Activated CD8-positive, alpha-beta memory T cell treated with anti-CD3 and anti-CD28 coated beads for 36 hours (primary cell): ENCODE results near the gene LAMB1. TPM values are rescaled to one million over a fixed set of nuclear protein-coding genes. Genes with fewer than 3 reads are reported as not detected.
"Not testable (repeated sequence)": the region's sequence is repeated elsewhere in the genome, so short reads cannot be mapped to it uniquely, and the experiment has no call there.

Experiments
- CTCF ChIA-PET: fragments of 350-600 bp; sonication (Branson Sonifier 250); formaldehyde crosslinking; loops from one replicate; lab custom pipeline; 2021; ENCODE audit warnings: antibody characterized with exemption; lab: Charles Lee
- POLR2A ChIA-PET: fragments of 350-600 bp; sonication (Branson Sonifier 250); formaldehyde crosslinking; loops from one replicate; lab custom pipeline; 2021; ENCODE audit warnings: antibody characterized with exemption; lab: Charles Lee
- total RNA-seq, 2 experiments: library from RNA; stranded (reverse); gene quantifications; one replicate each; pipeline ENCODE4 v1.2.3, GENCODE V29; 2021

The LAMB1 gene
- total RNA-seq, 2 experiments from 2014 or later, result 0.04 TPM; not detected in 1

DNA sequence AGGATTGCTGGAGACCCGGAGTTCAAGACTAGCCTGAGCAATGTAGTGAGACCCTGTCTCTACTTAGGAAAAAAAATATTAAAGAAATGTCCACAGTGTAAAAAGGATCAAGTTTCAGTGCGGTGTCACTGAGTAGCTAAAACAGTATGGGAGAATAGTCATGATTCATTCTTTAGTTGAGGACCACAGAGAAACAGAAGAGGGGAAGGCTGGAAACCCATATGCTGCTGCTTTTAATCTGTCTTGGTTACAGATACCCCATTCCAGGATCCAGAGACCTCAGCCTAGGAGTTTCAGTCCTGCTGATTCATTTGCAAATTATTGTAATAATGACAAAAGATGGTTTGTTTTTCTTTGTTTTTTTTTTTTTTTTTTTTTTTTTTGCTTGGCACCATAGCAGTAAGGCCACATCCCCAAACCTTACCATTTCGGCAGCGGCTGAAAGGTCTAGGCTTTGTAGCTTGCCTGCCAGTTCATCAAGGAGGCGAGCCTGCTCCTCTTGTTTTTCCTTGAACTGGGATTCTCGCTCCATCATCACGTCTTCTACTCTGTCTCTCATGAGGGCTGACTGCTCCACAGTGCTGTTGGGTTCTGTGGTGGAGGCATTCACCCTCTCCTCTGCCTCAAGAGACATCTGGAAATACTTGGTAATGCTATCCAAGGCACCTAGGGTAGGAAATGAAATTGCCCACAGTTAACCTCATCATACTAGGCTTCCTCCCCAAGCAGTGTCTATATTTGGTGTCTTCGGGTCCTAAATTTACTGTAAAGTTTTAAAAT, 67.8 kb downstream of the LAMB1 start:
- CTCF ChIA-PET, result no interaction called here
- POLR2A ChIA-PET, result no interaction called here

DNA sequence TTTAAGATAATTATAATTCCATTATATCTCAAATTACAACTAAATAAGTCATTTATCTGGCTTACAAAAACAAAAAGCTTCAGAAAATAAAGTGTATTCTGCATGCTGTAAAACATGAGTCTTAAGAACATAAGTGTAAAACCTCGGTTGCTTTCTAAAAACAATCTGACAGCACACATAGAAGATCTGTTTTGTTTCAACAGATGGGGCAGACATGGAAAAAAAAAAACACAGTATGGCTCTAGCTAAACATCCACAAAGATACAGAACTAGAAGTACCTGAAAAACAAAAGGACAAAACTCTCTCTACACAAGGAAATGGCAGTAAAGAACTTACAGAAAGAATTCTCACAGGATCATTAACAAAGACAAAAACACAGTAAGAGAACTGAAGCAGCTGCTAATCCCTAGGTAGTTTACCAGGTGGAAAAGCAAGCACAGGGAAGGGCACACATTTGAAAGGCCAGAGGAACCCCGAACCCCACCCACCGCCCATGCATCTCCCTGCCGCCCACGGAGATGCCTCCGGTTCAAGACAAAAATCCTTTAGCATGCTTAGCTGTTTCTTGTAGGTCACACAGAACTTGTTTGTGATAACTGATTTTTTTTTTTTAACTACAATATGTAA, 69.5 kb downstream of the LAMB1 start:
- ChIA-PET CTCF (no interaction called here), POLR2A (no interaction called here)

- ChIA-PET CTCF (no interaction called here), POLR2A (no interaction called here)
These were observed 70.2 kb downstream of the LAMB1 start for GRCh38 chr7:107932805-107933204.

GRCh38 chr7:107931740-107932515, 71.0 kb downstream of the LAMB1 start:
- POLR2A ChIA-PET, result no interaction called here
- CTCF ChIA-PET, result no interaction called here

DNA sequence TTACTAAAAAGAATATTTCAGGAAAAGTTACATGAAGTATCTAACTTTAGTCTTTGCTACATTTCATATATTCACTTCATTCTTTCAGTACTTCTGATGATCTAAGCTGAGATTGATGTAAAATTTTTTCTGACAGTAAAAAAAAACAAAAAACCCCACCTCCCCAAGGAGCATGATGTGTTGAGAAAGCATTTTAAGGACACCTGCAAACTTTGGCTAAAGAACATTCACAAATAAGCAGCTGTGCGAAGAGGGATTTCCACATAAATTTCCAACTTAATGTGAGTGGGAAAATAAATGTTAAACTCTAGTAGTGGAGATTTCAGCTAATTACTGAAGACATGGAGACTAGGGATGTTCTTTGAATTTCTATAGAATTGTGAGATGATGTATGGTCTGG, 76.5 kb downstream of the LAMB1 start:
- CTCF ChIA-PET, result no interaction called here
- POLR2A ChIA-PET, result no interaction called here

GRCh38 chr7:107924841-107925504, 78.0 kb downstream of the LAMB1 start:
- POLR2A ChIA-PET, result no interaction called here
- CTCF ChIA-PET, result no interaction called here

DNA sequence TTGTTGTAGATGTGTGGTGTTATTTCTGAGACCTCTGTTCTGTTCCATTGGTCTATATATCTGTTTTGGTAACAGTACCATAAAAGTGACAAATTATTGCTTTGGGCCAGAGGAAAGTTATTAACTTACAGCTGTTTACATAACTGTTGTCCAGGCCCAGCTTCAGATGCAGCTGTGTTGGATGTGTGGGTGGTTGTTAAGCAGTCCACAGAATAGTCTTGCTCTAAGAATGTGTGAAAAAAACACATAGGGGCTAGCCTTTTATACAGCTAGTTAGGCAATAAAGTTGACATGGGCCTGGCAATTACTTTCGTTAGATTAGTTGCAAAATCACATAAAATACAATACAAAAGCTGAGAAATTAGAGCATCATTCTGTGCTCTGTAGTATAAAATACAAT, 80.1 kb downstream of the LAMB1 start:
- CTCF ChIA-PET, result no interaction called here
- POLR2A ChIA-PET, result no interaction called here

- POLR2A ChIA-PET, CTCF ChIA-PET: not testable (repeated sequence)
These were observed 81.1 kb downstream of the LAMB1 start for GRCh38 chr7:107921826-107922225.

GRCh38 chr7:107920048-107920772, 82.8 kb downstream of the LAMB1 start:
- ChIA-PET POLR2A (no interaction called here), CTCF (no interaction called here)

GRCh38 chr7:107918948-107919347, 84.0 kb downstream of the LAMB1 start:
- CTCF ChIA-PET, result no interaction called here
- POLR2A ChIA-PET, result no interaction called here

GRCh38 chr7:107917763-107918651, 85.0 kb downstream of the LAMB1 start:
- ChIA-PET POLR2A (no interaction called here), CTCF (no interaction called here)

- POLR2A ChIA-PET, result no interaction called here
- CTCF ChIA-PET, result no interaction called here
These were observed 87.4 kb downstream of the LAMB1 start for GRCh38 chr7:107915541-107915940.

GRCh38 chr7:107914831-107915230, 88.1 kb downstream of the LAMB1 start:
- ChIA-PET POLR2A (no interaction called here), CTCF (no interaction called here)

DNA sequence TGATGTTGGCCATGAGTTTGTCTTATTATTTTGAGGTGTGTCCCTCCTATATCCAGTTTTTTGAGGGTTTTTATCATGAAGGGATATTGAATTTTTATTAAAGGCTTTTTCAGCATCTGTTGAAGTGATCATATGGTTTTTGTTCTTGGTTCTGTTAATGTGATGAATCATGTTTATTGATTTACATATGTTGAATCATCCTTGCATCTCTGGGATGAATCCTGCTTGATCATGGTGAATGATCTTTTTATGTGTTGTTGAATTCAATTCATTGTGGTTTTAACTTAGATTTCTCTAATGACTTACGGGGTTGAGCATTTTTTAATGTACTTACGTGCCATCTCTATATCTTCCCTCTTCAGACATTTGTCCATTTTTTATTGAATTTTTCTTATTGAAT, 89.1 kb downstream of the LAMB1 start:
- ChIA-PET CTCF (no interaction called here), POLR2A (no interaction called here)

DNA sequence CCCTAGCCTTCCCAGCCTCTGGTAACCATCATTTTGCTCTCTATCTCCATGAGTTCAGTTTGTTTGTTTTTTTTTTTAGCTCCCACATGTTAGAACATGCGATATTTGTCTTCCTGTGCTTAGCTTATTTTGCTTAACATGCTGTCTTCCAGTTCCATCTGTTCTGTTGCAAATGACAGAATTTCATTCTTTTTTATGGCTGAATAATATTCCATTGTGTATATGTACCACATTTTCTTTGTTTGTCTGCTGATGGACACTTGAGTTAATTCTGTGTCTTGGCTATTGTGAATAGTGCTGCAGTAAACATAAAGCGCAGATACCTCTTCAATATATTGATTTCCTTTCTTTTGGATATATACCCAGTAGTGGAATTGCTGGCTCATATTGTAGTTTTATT, 91.0 kb downstream of the LAMB1 start:
- ChIA-PET POLR2A (no interaction called here), CTCF (no interaction called here)

GRCh38 chr7:107909445-107909844, 93.5 kb downstream of the LAMB1 start:
- ChIA-PET POLR2A (no interaction called here), CTCF (no interaction called here)

GRCh38 chr7:107907790-107908189, 95.2 kb downstream of the LAMB1 start:
- POLR2A ChIA-PET, result no interaction called here
- CTCF ChIA-PET, result no interaction called here

GRCh38 chr7:107902381-107902780, 100.6 kb downstream of the LAMB1 start:
- POLR2A ChIA-PET, result no interaction called here
- CTCF ChIA-PET, result no interaction called here
